Suprapubic skin (tissue), 4 donors: ENCODE measurements around the gene RPL7A.

Source experiments
- EP300 ChIP-seq: sonication (generic); formaldehyde crosslinking; IDR thresholded peaks from one replicate; pipeline ENCODE4 v1.6.1; 2017; ENCODE audit warnings: antibody characterized with exemption
- POLR2A ChIP-seq, 2 donors: fragments of 450-650 bp; IDR thresholded peaks; one replicate each; pipeline ENCODE4 v1.6.1; 2017; ENCODE audit warnings: antibody characterized with exemption in 2 of 2, mild to moderate bottlenecking in 2 of 2, moderate library complexity in 2 of 2
- POLR2AphosphoS5 ChIP-seq, 3 donors: sonication (generic); formaldehyde crosslinking; IDR thresholded peaks; one replicate each; pipeline ENCODE4 v1.6.1; 2017; ENCODE audit warnings: antibody characterized with exemption in 3 of 3
- TF ChIP-seq, protein P1 (sequence below), 2 donors: fragments of 200-600 bp in 1 of 2; fragments of 450-650 bp in 1 of 2; sonication (generic) in 1 of 2; IDR thresholded peaks; one replicate each; pipeline ENCODE4 v1.5.1; 2016 to 2019; ENCODE audit warnings: antibody characterized with exemption in 2 of 2, mild to moderate bottlenecking in 1 of 2, moderate library complexity in 1 of 2

DNA sequence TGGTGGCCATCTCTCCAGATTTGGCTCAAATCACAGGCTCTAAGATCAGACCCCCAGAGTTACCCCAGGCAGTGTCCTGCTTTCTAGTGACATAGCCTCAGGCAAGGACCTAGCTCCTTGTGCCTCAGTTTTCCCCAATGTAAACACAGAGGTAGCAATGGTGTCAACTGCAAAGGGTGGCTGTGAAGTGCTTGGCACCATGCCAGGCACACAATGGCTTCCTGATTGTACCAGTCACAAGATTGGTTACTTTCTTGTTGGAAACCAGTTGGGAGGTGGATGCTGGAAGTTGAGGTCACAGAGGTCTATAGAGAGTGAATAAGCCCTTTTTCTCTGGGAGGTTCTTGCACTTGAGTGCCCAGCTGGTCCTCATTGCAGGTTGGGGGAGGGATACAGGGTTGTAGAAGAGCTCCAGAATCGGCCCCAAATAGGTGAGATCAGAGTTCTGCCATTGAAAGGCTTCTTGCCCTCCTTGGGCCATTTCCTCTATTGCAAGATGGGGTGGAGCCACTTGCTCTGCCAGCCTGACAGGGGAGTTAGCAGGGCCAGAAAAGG is 30.5 kb downstream of the RPL7A start:
- TF ChIP-seq, protein P1, sequence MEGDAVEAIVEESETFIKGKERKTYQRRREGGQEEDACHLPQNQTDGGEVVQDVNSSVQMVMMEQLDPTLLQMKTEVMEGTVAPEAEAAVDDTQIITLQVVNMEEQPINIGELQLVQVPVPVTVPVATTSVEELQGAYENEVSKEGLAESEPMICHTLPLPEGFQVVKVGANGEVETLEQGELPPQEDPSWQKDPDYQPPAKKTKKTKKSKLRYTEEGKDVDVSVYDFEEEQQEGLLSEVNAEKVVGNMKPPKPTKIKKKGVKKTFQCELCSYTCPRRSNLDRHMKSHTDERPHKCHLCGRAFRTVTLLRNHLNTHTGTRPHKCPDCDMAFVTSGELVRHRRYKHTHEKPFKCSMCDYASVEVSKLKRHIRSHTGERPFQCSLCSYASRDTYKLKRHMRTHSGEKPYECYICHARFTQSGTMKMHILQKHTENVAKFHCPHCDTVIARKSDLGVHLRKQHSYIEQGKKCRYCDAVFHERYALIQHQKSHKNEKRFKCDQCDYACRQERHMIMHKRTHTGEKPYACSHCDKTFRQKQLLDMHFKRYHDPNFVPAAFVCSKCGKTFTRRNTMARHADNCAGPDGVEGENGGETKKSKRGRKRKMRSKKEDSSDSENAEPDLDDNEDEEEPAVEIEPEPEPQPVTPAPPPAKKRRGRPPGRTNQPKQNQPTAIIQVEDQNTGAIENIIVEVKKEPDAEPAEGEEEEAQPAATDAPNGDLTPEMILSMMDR (IDR thresholded peaks at IDR 0.05), result no peak
- TF ChIP-seq POLR2A (IDR thresholded peaks at IDR 0.05) (no peak), POLR2AphosphoS5 (IDR thresholded peaks at IDR 0.05) (no peak), EP300 (no peak)
